Measurements from ENCODE around the gene TRRAP.

- TF ChIP-seq EZH2 (IDR thresholded peaks at IDR 0.05; ENCODE audit: low read depth, low read length, severe bottlenecking): no peak
- TF ChIP-seq TAF1 (IDR thresholded peaks at IDR 0.05; ENCODE audit: low read depth, low read length): no peak
- TF ChIP-seq, protein P1, sequence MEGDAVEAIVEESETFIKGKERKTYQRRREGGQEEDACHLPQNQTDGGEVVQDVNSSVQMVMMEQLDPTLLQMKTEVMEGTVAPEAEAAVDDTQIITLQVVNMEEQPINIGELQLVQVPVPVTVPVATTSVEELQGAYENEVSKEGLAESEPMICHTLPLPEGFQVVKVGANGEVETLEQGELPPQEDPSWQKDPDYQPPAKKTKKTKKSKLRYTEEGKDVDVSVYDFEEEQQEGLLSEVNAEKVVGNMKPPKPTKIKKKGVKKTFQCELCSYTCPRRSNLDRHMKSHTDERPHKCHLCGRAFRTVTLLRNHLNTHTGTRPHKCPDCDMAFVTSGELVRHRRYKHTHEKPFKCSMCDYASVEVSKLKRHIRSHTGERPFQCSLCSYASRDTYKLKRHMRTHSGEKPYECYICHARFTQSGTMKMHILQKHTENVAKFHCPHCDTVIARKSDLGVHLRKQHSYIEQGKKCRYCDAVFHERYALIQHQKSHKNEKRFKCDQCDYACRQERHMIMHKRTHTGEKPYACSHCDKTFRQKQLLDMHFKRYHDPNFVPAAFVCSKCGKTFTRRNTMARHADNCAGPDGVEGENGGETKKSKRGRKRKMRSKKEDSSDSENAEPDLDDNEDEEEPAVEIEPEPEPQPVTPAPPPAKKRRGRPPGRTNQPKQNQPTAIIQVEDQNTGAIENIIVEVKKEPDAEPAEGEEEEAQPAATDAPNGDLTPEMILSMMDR (IDR thresholded peaks at IDR 0.05; ENCODE audit: control extremely low read depth in 1 of 3, insufficient read depth in 1 of 3, low read depth in 1 of 3, low read length in 3 of 3): no peak
- TF ChIP-seq CEBPB (IDR thresholded peaks at IDR 0.05; ENCODE audit: low read depth, low read length): no peak
- no peak for TF ChIP-seq HDAC6 (IDR thresholded peaks at IDR 0.05; ENCODE audit: low read depth, low read length)
- TF ChIP-seq RAD21 (IDR thresholded peaks at IDR 0.05 in 1 of 2, conservative IDR thresholded peaks at IDR 0.05 in 1 of 2; ENCODE audit: low read depth in 2 of 2, low read length in 2 of 2): no peak
- no peak for TF ChIP-seq RFX5 (IDR thresholded peaks at IDR 0.05; ENCODE audit: borderline replicate concordance, low read depth, low read length)
- no peak for TF ChIP-seq RNF2 (IDR thresholded peaks at IDR 0.05; ENCODE audit: borderline replicate concordance, low read depth, low read length, missing control alignments, poor library complexity, severe bottlenecking)
- no peak for TF ChIP-seq POLR2AphosphoS5 (IDR thresholded peaks at IDR 0.05; ENCODE audit: low read depth, low read length)
- TF ChIP-seq, protein P2, sequence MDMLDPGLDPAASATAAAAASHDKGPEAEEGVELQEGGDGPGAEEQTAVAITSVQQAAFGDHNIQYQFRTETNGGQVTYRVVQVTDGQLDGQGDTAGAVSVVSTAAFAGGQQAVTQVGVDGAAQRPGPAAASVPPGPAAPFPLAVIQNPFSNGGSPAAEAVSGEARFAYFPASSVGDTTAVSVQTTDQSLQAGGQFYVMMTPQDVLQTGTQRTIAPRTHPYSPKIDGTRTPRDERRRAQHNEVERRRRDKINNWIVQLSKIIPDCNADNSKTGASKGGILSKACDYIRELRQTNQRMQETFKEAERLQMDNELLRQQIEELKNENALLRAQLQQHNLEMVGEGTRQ (IDR thresholded peaks at IDR 0.05; ENCODE audit: low read length): no peak
Observed at GRCh38 chr7:99004216-99004615, 125.9 kb downstream of the TRRAP start.

All from H1 (cell line).